Ishikawa (cell line): ENCODE measurements around the gene IMPG1.

ENCODE experiments used
- CEBPB ChIP-seq: IDR thresholded peaks from 2 replicates; pipeline ENCODE4 v1.6.1; 2012
- CREB1 ChIP-seq: IDR thresholded peaks from 2 replicates; pipeline ENCODE4 v1.6.1; 2012; ENCODE audit warnings: low read depth
- EGR1 ChIP-seq: IDR thresholded peaks from 2 replicates; pipeline ENCODE4 v1.6.1; 2012
- EP300 ChIP-seq: IDR thresholded peaks from 2 replicates; pipeline ENCODE4 v1.6.1; 2012; ENCODE audit warnings: borderline replicate concordance
- FOXM1 ChIP-seq: IDR thresholded peaks from 2 replicates; pipeline ENCODE4 v1.6.1; 2012; ENCODE audit warnings: low read depth, borderline replicate concordance
- NFIC ChIP-seq: IDR thresholded peaks from 2 replicates; pipeline ENCODE4 v1.6.1; 2012
- RAD21 ChIP-seq: IDR thresholded peaks from 2 replicates; pipeline ENCODE4 v1.6.1; 2012; ENCODE audit warnings: low read depth
- REST ChIP-seq: IDR thresholded peaks from 2 replicates; pipeline ENCODE4 v1.6.1; 2012; ENCODE audit warnings: low read depth, mild to moderate bottlenecking
- TAF1 ChIP-seq: IDR thresholded peaks from 2 replicates; pipeline ENCODE4 v1.6.1; 2012; ENCODE audit warnings: low read depth, mild to moderate bottlenecking
- TCF12 ChIP-seq: IDR thresholded peaks from 2 replicates; pipeline ENCODE4 v1.6.1; 2012; ENCODE audit warnings: low read depth
- TEAD4 ChIP-seq: IDR thresholded peaks from 2 replicates; pipeline ENCODE4 v1.6.1; 2012
- USF1 ChIP-seq: IDR thresholded peaks from 2 replicates; pipeline ENCODE4 v1.6.1; 2012
- YY1 ChIP-seq: IDR thresholded peaks from 2 replicates; pipeline ENCODE4 v1.6.1; 2012; ENCODE audit warnings: low read depth
- ZBTB7A ChIP-seq: IDR thresholded peaks from 2 replicates; pipeline ENCODE4 v1.6.1; 2012; ENCODE audit warnings: low read depth
- TF ChIP-seq, protein P1 (sequence below): IDR thresholded peaks from 2 replicates; pipeline ENCODE4 v1.6.1; 2012

Gene IMPG1

DNA sequence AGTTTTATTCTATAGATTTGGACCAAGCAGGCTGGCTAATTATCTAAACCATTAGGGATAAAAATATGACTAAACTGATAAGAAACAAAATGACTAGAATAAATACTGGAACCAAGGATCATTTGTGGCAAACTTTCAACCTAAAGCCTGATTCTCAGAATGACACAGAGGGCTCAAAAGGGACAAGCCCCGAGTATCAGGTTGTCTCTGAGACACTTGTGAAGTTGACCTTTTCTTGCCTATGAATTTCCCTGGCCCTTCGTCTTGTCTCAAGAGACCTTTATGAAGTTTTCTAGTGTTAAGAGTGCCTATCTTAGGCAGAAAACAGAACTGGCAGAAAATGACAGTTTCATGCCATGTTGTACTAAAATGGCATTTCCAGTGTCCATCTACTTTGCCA lies 68.3 kb downstream of the IMPG1 start:
- TF ChIP-seq TEAD4 (no peak), RAD21 (no peak), TCF12 (no peak), CEBPB (no peak), USF1 (no peak), NFIC (no peak), YY1 (no peak), TAF1 (no peak), EP300 (no peak), FOXM1 (no peak), REST (no peak), EGR1 (no peak), ZBTB7A (no peak), CREB1 (no peak)
- TF ChIP-seq, protein P1, sequence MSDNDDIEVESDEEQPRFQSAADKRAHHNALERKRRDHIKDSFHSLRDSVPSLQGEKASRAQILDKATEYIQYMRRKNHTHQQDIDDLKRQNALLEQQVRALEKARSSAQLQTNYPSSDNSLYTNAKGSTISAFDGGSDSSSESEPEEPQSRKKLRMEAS = no peak

- no peak for TF ChIP-seq EP300
- no peak for TF ChIP-seq TEAD4
- TF ChIP-seq CEBPB = no peak
- TF ChIP-seq, protein P1 = no peak
- no peak for TF ChIP-seq TCF12
- no peak for TF ChIP-seq ZBTB7A
- no peak for TF ChIP-seq EGR1
Observed at GRCh38 chr6:76003686-76004085, 68.8 kb downstream of the IMPG1 start.

DNA sequence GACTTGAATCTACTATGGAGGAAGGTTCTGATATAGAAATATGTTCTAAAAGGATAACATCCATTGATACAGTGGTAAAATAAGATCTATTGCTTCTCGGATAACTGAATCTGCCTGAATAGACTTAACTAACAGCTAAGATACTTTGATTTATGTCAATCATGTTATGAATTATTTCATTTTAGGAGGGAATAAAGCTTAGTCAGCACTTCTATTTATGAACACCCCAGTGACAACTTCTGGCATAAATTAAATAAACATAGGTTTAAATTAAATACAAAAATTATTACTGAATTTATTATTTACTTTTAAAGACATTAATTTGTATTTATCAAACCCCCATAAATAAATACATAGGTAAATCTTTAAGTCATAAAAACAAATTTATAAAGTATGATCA lies 69.3 kb downstream of the IMPG1 start:
- TF ChIP-seq TCF12 (no peak), REST (no peak), NFIC (no peak), YY1 (no peak), USF1 (no peak), TAF1 (no peak), ZBTB7A (no peak)

DNA sequence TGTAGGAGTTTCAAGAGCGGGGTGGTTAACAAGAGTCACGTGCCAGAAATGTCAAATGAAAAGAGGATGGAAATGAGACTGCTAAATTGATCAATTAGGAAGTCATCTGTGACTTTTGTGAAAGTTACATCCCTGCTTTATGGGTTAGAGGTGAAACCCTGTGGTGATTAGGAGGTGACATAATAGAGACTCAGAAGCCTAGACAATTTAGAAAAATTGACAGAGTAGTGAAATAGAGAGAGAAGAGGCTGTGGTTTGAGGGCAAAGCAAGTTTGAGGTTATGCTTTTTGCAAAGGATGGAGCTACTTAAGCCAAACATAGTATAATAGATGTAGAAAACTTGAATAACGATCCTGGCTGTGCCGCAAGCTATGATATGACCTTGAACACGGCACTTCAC lies 71.8 kb downstream of the IMPG1 start:
- no peak for TF ChIP-seq NFIC
- TF ChIP-seq EP300 = no peak
- no peak for TF ChIP-seq ZBTB7A
- TF ChIP-seq EGR1 = no peak
- TF ChIP-seq REST = no peak
- TF ChIP-seq, protein P1 = no peak
- TF ChIP-seq RAD21 = no peak
- no peak for TF ChIP-seq CEBPB
- no peak for TF ChIP-seq TCF12
- no peak for TF ChIP-seq CREB1
- no peak for TF ChIP-seq TAF1
- TF ChIP-seq FOXM1 = no peak
- no peak for TF ChIP-seq USF1
- no peak for TF ChIP-seq YY1
- TF ChIP-seq TEAD4 = no peak
